Measurements from ENCODE around the gene FHDC1. TPM values are rescaled to one million over a fixed set of nuclear protein-coding genes. Genes with fewer than 3 reads are reported as not detected.

Gene FHDC1
- total RNA-seq, 1 experiment from 2014 or later, result 19.9 TPM

DNA sequence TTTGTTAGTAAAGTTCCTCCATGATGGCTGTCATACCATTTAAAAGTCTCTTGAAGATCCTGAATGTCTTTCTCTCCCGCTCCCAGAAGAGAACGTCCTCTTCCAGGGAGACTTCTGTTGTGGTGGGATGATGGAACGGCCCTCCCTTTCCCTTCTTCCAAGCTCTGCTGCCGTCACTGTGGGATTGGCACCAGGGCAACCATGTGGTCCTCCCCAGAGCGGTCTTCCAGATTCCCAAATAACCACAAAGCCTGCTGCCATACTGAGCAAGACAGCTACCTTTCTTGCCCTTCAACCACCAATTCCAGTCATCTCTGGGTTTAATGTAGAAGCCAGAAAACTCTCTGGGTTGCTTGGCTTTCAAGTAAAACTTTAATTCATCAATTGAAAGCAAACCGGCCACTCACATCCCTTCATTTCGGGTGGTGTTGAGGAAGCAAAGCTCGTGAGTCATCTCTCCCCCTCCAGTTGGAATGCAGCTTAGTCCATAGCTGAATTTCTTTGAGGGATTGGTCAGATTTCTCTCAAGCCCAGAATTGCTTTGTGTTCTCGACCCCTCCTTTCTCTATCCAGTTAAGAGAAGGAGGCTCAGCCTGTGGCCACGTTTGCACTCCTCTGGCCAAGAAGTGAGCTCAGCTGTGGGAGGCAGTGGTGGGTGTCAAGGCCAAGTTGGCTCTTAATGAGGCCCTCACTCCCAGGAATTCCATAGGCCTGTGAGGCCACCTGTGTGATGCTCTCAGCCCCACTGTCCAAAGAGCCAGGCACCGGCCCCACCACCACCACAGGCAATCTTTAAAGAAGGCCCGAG lies 36.9 kb downstream of the FHDC1 start:
- no peak overlapping the region for H2BK5ac ChIP-seq (ENCODE audit: insufficient read length, low read length)
- no peak overlapping the region for H2BK15ac ChIP-seq (ENCODE audit: low read depth, low read length)
- H3K4ac ChIP-seq (ENCODE audit: low read depth, low read length), result no peak overlapping the region
- H2BK120ac ChIP-seq (ENCODE audit: low read depth, low read length, poor library complexity, severe bottlenecking), result no peak overlapping the region
- H2BK12ac ChIP-seq (ENCODE audit: insufficient read length, low read depth, low read length), result no peak overlapping the region
- no CpG with 5 or more reads among the region's 12 CpGs for WGBS (ENCODE audit: extremely low coverage, insufficient read length, low lambda C conversion rate)
- no peak overlapping the region for H3K27ac ChIP-seq (ENCODE audit: insufficient read length, low read depth, low read length)
- H3T11ph ChIP-seq (ENCODE audit: low read length), result no peak overlapping the region
- no peaks in the 10 kb centered on the region for H3K23me2 ChIP-seq (ENCODE audit: insufficient read length, low read depth, low read length, poor library complexity, severe bottlenecking)
- no peak overlapping the region for H2BK20ac ChIP-seq (ENCODE audit: low read depth, low read length, poor library complexity, severe bottlenecking)
- no peaks in the 10 kb centered on the region for H4K20me1 ChIP-seq (ENCODE audit: control insufficient read depth, insufficient read depth, insufficient read length)
- no peaks in the 10 kb centered on the region for H3K79me1 ChIP-seq (ENCODE audit: insufficient read depth, low read depth, low read length, poor library complexity, severe bottlenecking)
- DNase-seq, result peak; percentile 16
- TF ChIP-seq, protein P1, sequence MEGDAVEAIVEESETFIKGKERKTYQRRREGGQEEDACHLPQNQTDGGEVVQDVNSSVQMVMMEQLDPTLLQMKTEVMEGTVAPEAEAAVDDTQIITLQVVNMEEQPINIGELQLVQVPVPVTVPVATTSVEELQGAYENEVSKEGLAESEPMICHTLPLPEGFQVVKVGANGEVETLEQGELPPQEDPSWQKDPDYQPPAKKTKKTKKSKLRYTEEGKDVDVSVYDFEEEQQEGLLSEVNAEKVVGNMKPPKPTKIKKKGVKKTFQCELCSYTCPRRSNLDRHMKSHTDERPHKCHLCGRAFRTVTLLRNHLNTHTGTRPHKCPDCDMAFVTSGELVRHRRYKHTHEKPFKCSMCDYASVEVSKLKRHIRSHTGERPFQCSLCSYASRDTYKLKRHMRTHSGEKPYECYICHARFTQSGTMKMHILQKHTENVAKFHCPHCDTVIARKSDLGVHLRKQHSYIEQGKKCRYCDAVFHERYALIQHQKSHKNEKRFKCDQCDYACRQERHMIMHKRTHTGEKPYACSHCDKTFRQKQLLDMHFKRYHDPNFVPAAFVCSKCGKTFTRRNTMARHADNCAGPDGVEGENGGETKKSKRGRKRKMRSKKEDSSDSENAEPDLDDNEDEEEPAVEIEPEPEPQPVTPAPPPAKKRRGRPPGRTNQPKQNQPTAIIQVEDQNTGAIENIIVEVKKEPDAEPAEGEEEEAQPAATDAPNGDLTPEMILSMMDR (conservative IDR thresholded peaks at IDR 0.05), result no peak
- H3K14ac ChIP-seq (ENCODE audit: insufficient read depth, low read length), result no peak overlapping the region
- Mint-ChIP-seq H3K27me3 (ENCODE audit: low read depth) (no peaks in the 10 kb centered on the region), H3K36me3 (ENCODE audit: insufficient read depth in 1 of 3, low read depth in 3 of 3) (peaks cover 44 to 80% (median 70%) of the 10 kb centered on the region in 3 experiments; a peak in 6 of 7 replicates), H3K9me3 (no peaks in the 10 kb centered on the region), H3K4me3 (no peak overlapping the region), H3K27ac (peak overlapping the region in 2 of 3 experiments; percentile 49 to 94; a peak in 3 of 7 replicates), H3K4me1 (no peaks in the 10 kb centered on the region)
- no peak overlapping the region for H2AK5ac ChIP-seq (ENCODE audit: insufficient read length, low read length)
- H3K56ac ChIP-seq (ENCODE audit: insufficient read length, low read depth, low read length), result no peak overlapping the region
- H3K23ac ChIP-seq (ENCODE audit: insufficient read length, low read depth, low read length), result no peak overlapping the region
- no peak overlapping the region for H3K4me2 ChIP-seq (ENCODE audit: insufficient read depth, insufficient read length, low read length)
- no peak overlapping the region for H4K91ac ChIP-seq (ENCODE audit: insufficient read length, low read depth, low read length)
- no peak overlapping the region for H3K18ac ChIP-seq (ENCODE audit: insufficient read length, low read depth, low read length)
- no peak overlapping the region for H4K5ac ChIP-seq (ENCODE audit: insufficient read length, low read depth, low read length)
- no peaks in the 10 kb centered on the region for H3K9me3 ChIP-seq (ENCODE audit: control insufficient read depth, low read depth, low read length)
- no peaks in the 10 kb centered on the region for H3K79me2 ChIP-seq (ENCODE audit: insufficient read depth, low read length)
- no peaks in the 10 kb centered on the region for H3K27me3 ChIP-seq (ENCODE audit: insufficient read depth, low read length)
- no peak overlapping the region for H2AFZ ChIP-seq (ENCODE audit: low read length)
- no peak overlapping the region for H4K8ac ChIP-seq (replicated peaks; ENCODE audit: insufficient read length, low read depth, low read length)
- no peaks in the 10 kb centered on the region for H3K4me1 ChIP-seq (ENCODE audit: insufficient read depth, low read length)
- H3K9ac ChIP-seq (ENCODE audit: extremely low read depth, insufficient read length, low read length), result no peak overlapping the region

Measured in H9 (cell line).